GM21619 (cell line): ENCODE data around the gene ABHD17C.
A peak's percentile ranks its signal among the peaks of the same experiment; 100 is the strongest.
"Not testable (repeated sequence)": the region's sequence is repeated elsewhere in the genome, so short reads cannot be mapped to it uniquely, and the experiment has no call there.

Experiments
- ATAC-seq: cut with Tn5 transposase; IDR thresholded peaks from one replicate; pipeline ENCODE4 v1.9.1; 2021; ENCODE audit not compliant: unreplicated experiment

Gene ABHD17C

GRCh38 chr15:80695099-80695910 lies at the start of gene ABHD17C:
Gene ABHD17C (plus strand): TSS chr15:80695310. CDS start chr15:80695430, 120 bp downstream.
- peak; percentile 69 for ATAC-seq

GRCh38 chr15:80645494-80646065 lies 49.5 kb upstream of the ABHD17C start:
- no peak for ATAC-seq

DNA sequence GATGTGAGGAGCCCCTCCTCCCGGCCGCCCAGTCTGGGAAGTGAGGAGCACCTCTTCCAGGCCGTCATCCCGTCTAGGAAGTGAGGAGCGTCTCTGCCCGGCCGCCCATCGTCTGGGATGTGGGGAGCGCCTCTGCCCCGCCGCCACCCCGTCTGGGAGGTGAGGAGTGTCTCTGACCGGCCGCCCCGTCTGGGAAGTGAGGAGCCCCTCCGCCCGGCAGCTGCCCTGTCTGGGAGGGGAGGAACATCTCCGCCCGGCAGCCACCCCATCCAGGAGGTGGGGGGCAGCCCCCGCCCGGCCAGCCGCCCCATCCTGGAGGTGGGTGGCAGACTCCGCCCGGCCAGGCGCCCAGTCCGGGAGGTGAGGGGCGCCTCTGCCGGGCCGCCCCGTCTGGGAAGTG lies 47.7 kb upstream of the ABHD17C start:
- ATAC-seq, result not testable (repeated sequence)

DNA sequence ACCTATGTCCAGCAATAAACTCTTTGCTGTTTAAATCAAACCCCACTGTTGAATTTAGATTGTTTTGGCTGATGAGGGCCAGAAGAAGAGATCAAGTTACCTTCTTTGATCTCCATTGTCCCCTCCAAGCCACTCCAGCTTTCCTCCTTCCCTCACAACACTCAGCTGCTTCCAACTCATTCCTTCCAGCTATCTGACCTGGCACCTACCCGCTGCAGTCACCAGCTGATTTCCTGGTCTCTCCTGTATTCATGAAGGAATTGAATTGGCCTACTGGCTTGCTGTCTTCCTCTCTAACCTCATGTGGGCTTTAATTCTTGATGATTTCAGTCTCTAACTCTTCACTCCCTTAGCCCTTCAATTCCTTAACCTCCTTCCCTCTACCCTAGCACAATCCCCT lies 40.8 kb upstream of the ABHD17C start:
- ATAC-seq, result no peak

DNA sequence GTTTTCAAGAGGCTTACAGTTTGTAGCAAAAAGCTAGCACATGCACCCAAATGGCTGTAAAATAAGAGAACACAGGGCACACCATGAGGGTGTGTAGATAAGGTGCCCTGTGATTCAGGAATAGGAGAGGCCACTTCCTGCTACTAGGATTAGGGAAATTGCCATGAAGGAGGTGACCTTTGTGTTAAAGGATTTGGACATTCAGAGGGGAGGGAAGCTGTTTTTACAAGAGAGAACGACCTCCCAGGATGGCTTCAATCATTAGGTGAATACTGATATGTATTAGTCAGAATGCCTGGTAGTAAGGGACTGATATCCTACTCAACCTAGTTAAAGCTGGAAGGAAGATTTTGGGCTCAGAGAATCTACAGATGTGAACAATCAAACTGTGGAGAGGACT lies 35.7 kb upstream of the ABHD17C start:
- no peak for ATAC-seq

DNA sequence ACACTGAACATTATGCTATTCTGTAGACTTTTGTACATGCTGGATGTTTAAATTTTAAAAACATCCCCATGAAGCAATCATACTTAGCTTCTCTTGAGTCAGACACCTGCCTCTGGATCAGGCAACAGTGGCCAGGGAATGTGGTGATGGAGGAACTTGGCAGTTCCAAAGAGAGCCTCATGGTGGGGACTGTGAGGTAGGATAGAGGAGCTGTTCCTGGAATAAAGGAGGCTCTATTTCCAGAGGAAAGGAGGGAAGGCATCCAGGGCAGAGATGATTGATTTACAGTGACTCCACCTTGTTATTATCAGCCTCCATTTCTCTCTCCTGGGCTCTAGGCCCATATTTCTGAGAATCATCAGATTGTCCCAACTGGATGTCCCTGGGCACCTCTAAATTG lies 35.0 kb upstream of the ABHD17C start:
- no peak for ATAC-seq

- no peak for ATAC-seq
Observed at GRCh38 chr15:80662129-80662528, 33.0 kb upstream of the ABHD17C start.

DNA sequence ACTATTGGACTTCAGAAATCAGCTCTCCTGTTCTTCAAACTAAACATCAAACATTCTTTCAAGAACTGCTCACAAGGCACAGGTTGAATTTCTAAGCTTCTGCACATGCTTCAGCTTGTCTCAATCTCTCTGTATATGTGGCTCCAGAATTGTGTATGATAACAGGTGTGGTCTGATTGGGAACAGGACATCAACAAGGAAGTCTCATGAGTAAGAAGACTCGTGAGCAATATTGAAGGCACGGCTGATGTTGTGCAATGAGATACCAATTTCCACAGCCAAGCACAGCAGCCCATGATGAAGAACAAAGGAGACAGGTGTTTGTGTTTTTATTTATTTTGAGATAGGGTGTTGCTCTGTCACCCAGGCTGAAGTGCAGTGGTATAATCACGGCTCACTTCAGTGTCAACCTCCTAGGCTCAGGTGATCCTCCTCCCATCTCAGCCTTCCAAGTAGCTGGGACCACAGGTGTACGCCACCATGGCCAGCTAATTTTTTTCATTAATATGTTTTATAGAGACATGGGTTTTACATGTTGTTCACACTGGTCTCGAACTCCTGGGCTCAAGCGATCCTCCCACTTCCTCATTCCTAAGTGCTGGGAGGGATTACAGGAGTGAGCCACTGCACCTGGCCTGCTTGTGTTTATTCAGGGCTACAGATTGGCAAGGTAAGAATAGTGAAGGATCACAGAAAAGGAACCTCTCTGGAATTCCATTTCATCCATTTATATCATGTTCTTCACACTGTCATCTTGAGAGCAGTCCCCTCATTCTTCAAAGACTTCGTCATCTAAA lies 32.2 kb upstream of the ABHD17C start:
- ATAC-seq, result no peak

- no peak for ATAC-seq
Observed at GRCh38 chr15:80665151-80665550, 30.0 kb upstream of the ABHD17C start.

DNA sequence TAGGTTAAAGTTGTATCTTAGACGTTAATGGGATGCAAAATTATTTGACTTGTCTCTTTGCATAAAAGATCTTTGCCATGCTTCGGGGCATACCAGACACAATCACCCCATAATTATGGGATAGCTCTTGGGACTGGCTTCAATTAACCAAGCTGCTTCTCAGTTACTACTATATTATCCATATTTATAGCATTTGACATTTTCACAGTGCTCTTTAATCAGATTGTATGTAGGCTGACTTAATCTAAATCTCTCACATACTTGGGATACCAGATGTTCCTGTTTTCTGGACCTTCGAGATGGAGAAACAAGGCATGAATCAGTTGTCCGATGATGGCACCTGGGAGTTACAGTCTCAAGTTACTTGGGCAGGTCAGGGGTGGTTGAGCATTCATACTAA lies 27.2 kb upstream of the ABHD17C start:
- ATAC-seq, result no peak

DNA sequence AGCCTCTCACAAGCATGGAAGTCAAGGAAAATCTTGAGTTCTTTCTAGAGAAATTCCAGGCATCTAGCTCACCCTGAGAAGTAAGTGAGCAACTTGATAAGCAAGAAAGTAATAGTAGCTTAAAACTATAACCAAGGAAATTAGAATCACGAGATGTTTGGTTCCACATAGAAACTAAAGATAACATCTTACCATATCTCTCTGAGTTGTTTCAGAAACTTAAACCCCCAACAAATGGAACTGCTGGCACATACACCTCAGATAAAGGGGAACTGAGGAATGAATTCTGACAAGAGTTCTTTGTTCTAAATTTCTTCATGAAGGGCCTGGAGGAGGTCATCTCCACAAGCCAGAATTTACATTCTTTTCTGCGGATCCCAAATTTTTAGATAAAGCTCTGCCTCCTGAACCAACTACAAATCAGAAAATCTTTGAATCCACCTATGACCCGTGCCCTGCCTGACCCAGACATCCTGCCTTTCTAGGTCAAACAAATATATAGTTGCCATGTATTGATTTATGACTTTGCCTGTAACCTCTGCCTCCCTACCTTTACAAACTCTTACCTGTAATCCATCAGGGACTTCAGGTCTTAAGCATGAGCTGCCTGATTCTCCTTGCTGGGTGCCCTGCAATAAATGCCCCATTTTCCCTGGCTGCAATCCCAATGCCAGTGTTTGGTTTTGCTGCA lies 26.4 kb upstream of the ABHD17C start:
- no peak for ATAC-seq

- peak; percentile 58 for ATAC-seq
Observed at GRCh38 chr15:80669663-80670273, 25.3 kb upstream of the ABHD17C start.

DNA sequence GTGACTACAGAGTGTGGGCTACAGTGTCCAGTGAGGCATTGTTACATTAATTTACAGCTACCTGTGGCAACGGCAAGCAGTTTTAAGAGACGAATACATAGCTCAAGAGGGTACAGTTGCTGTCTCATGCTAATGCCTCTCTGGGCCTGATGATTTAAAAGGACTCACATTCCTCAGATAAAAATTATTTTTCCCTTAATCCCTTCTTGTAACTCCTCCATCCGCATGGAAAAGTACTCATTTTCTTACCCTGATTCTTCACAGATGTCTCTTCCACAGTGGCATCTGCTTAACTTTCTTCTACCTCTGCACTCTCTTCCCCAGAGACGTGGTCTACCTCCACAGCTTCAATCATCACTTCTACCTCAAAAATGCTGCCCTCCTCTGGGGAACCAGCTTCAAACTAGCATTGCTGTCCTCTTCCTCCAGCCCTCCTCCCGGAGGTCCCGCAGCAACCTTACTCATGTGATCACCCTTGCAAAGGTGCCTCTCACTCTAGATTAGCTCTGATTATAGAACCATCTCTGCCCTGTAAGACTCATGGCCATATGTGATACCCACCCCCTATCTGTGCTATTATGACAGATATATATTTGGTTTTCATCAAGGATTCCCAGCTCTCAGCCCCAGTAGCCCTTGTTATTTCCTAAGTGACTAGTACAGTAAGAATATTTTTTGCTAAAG lies 21.4 kb upstream of the ABHD17C start:
- ATAC-seq, result no peak

DNA sequence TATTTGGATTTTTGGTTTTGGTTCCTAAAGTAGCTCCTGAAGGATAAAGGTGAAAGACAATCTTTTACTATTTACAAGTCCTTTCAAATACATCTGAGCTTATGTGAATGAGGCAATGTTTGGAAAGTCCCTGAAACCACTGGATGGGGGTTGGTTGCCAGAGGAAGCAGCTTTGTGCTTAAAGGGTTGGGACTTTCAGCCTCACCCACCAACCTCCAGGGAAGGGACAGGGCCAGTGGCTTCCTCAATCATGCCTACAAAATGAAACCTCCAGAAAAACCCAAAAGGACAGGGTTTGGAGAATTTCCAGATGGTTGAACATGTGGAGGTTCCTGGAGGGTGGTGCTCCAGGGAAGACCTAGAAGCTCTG lies 20.9 kb upstream of the ABHD17C start:
- no peak for ATAC-seq

DNA sequence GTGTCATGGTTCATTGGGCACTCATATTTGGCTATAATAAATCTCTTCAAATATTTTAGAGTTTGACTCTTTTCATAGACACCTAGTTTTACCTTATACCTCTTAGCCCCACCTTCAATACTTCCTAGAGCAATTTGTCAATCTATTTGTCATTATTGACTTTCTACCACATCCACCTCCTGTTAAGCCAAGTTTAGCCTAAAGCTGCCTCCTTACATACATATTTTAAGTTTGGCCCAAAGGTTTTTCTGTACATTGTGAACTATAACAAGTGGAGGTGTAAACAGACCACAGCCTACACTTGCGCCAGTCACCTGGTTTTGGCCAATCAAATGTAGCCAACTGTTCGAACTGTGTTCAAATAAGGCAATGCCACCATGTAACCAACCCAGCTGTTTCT lies 18.1 kb upstream of the ABHD17C start:
- ATAC-seq, result no peak

DNA sequence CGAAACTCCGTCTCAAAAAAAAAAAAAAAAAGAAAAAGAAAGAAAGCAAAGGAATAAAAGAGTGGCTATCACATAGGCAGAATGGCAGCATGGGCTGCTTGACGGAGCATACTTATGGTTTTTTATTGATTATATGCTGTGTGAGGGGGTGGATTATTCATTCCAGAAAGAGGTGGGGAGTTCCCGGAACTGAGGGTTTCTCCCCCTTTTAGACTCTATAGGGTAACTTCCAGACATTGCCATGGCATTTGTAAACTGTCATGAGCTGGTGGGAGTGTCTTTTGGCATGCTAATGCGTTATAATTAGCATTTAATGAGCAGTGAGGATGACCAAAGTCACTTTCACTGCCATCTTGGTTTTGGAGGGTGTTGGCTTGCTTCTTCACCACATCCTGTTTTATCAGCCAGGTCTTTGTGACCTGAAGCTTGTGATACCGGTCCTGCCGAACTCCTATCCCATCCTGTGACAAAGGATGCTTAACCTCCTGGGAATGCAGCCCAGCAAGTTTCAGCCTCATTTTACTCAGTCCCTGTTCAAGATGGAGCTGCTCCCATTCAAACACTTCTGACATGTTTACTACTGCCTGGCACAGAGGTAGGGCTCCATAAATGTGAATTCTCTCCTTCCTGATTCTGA lies 15.8 kb upstream of the ABHD17C start:
- no peak for ATAC-seq

DNA sequence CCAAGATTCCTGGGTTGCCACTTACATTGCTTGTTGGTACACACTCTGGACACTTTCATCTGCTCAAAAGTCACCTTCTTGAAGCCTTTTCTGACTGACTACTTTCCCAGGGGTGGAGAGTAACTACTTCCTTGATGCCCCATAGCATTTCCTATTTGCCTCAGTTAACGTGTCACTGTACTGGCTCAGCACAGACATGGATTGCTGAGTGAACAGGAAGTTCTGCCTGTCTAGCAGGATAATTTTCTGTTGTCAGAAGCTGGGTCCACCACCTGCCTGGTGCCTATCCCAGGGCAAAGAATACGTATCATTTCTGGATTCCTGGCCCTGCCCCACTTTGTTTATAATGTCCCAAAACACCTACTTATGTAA lies 15.3 kb upstream of the ABHD17C start:
- no peak for ATAC-seq

GRCh38 chr15:80682201-80682600 lies 12.9 kb upstream of the ABHD17C start:
- ATAC-seq, result no peak

GRCh38 chr15:80684697-80685096 lies 10.4 kb upstream of the ABHD17C start:
- no peak for ATAC-seq

DNA sequence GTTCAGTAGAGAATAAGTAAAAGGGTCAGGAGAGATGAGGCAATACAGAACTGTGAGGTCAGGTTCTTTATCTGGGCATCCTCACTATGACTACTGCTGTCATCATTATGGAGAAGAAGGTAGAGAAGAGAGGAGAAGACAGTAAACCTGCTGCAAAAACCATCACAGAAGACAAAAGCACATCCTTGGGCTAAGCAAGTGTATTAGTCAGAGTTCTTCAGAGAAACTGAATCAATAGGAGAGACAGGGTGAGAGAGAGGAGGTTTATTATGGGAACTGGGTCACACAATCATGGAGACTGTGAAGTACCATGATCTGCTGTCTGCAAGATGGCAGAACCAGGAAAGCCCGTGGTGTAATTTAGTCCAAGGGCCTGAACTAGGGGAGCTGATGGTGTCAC lies 9.5 kb upstream of the ABHD17C start:
- ATAC-seq, result no peak
